NCI-H510A (cell line): ENCODE results near the gene KCNB1.

Source experiments
- DNase-seq: peaks from one replicate; lab custom pipeline; 2025; lab: John Stamatoyannopoulos, UW

The KCNB1 gene

GRCh38 chr20:49351775-49352174 lies 130.7 kb downstream of the KCNB1 start:
- DNase-seq = no peak

- no peak for DNase-seq
Measured at GRCh38 chr20:49349694-49350252, 132.7 kb downstream of the KCNB1 start.

GRCh38 chr20:49349078-49349477 lies 133.4 kb downstream of the KCNB1 start:
- no peak for DNase-seq

- no peak for DNase-seq
Measured at GRCh38 chr20:49348563-49348962, 133.9 kb downstream of the KCNB1 start.

- no peak for DNase-seq
Measured at GRCh38 chr20:49347156-49347555, 135.3 kb downstream of the KCNB1 start.

GRCh38 chr20:49346682-49347081 lies 135.8 kb downstream of the KCNB1 start:
- DNase-seq = no peak

- DNase-seq = no peak
Measured at GRCh38 chr20:49345524-49345923, 136.9 kb downstream of the KCNB1 start.

GRCh38 chr20:49344975-49345374 lies 137.5 kb downstream of the KCNB1 start:
- no peak for DNase-seq

- DNase-seq = no peak
Measured at GRCh38 chr20:49344140-49344539, 138.3 kb downstream of the KCNB1 start.

- no peak for DNase-seq
Measured at GRCh38 chr20:49343246-49343645, 139.2 kb downstream of the KCNB1 start.

- DNase-seq = no peak
Measured at GRCh38 chr20:49340161-49340966, 142.1 kb downstream of the KCNB1 start.

GRCh38 chr20:49339123-49339522 lies 143.3 kb downstream of the KCNB1 start:
- no peak for DNase-seq

- DNase-seq = no peak
Measured at GRCh38 chr20:49338061-49338460, 144.4 kb downstream of the KCNB1 start.

- DNase-seq = no peak
Measured at GRCh38 chr20:49337357-49337756, 145.1 kb downstream of the KCNB1 start.

GRCh38 chr20:49336786-49337185 lies 145.7 kb downstream of the KCNB1 start:
- DNase-seq = no peak

- no peak for DNase-seq
Measured at GRCh38 chr20:49335476-49335875, 147.0 kb downstream of the KCNB1 start.

- no peak for DNase-seq
Measured at GRCh38 chr20:49330701-49331615, 151.5 kb downstream of the KCNB1 start.

GRCh38 chr20:49328790-49329189 lies 153.7 kb downstream of the KCNB1 start:
- no peak for DNase-seq

GRCh38 chr20:49326026-49326425 lies 156.4 kb downstream of the KCNB1 start:
- DNase-seq = no peak

GRCh38 chr20:49324306-49324705 lies 158.2 kb downstream of the KCNB1 start:
- DNase-seq = no peak

GRCh38 chr20:49323622-49324238 lies 158.7 kb downstream of the KCNB1 start:
- DNase-seq = no peak

GRCh38 chr20:49320460-49320859 lies 162.0 kb downstream of the KCNB1 start:
- DNase-seq = no peak
